NCI-H748 treated with DMSO at 0.1 percent for 48 hours (cell line): ENCODE data around the gene RAMACL.

Experiments
- DNase-seq: peaks from one replicate; lab custom pipeline; 2025; lab: John Stamatoyannopoulos, UW

The RAMACL gene

DNA sequence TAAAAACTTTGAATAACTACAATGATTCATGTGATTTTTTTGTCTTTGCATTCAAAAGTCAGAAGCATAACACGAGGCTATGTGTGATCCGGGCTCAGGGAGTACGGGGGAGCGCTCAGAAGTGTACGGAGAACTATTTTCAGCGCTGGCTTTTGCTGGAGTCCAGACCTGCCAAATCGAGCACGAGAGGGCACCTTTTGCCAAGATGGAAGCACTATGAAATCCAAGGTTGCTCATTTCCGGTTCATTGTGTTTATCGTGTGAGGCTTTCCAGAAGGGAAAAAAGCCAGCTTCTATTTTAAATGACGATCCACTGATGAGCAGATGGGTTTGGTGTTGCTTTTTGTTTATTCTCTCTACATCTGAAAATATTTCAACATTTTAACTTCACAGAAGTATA, 11.3 kb downstream of the RAMACL start:
- DNase-seq, result no peak

DNA sequence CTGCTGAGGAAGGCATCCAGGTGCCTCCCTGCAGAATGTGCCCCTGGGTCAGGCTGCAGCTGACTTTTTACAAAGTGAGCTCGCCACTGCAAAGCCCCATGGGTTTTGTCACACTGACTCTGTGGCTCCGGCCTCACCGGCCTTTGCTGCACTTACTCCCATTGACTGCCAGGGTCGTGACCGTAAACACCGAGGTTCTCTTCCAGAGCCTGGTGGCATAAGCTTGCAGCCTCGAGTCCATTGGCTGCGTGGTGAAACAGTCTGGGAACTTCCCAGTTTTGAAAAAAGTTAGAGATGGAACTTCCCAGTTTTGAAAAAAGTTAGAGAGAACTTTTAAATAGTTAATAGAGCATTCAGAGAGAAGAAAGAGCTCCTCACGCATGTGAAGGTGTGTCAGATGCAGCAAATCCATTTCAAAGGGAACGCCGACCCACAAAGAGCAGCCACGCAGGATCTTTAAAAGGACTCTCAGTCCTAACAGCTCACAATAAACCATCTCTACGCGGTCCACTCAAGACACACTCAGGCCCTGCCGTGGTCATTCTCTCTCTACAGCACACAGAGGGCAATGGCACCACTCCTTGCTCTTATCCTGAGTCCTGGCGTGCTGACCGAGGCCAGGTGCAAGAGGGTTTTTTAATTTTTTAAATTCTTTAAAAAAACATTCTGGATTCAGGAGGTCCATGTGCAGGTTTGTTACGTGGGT, 12.8 kb downstream of the RAMACL start:
- DNase-seq, result no peak

DNA sequence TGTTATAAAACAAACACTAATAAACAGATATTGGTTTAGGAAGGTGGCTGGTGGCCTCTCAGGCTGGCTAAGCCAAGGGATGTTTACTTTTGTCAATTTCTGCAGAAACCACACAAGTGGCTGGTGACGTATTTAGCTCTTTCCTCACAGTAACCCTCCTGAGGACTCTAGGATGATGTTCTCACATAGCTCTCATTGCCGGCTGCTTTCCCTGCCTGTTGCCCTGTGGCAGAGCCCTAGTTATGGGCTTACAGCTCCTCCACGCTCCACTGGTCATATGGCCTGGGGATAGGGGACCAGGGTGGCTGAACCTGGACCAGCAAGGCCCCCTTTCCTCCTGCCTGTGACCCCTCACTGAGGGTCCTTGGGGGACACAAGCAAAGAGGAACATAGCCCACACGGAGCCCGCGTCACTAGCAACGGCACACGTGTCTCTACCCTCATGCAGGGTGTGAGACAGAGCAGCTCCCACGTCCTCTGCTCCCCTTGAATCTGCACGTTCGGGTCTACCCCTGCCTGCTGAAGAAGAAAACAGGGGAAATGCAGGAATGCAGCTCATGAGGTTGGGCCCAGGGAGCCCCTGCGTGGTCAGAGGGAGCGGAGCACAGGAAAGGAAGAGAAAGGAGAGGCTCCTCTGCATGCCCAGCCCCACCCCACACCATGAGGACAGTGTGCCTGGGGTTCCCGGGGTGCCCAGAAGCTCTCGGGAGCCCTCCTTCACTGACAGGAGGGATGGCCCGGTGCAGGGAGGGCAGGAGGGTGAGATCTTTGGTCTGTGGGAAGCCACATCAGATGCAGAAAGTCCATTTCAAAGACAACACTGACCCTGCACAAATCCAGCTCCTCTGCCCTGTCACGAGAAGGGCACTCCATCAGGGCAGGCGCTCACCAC, 13.9 kb downstream of the RAMACL start:
- DNase-seq, result no peak

DNA sequence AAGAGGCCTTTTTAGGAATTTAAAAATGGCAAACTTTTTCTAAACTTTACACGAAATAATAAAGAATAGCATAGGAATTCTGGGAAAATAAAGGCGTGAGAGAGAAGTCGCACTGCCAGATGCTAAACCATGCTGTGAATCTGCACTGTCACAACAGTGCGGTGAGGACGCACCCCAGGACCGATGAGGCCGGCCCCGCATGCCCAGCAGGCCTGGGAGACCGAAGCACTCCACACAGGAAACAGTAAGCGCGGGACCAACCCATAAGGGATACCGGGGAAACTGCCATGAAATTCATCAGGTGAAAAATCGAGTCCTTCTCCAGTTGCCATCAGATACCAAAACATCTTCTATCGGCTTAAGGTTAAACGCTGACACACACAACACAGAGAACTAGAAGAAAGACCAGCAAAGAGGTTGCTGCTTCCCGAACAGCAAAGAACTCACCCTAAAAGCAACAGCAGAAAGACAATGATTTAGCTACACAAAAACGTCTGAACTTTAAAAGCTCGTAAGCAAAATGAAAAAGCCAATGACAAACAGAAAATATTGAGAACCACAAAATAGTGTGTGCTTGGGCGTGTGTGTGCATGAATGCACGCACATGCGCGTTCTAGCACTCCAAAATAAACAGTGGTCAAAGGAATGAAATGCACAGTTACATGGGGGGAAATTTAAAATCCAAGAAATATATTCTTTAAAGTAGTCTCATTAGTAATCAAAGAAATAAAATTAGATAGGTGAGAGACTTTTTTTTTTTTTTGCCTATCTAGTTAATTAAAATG, 15.4 kb downstream of the RAMACL start:
- no peak for DNase-seq

DNA sequence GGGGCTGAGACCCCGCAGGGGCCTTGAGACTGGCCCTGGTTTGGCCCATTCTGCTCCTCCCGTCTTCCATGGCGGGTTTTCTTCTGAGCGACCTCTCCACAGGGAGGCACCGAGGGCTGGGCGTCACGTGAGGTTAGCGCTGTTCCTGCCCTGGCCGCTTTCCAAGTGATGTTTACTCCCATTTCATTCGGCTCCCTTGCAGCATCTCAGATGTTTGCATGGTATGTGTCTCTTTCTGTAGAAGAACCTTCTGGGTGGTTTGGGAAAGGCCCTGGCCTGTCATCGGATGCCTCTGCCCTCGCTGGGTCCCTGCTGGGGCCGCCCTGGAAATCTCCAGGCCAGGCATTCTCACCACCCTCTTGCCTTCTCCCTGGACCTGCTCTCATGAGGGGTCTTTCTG, 17.3 kb downstream of the RAMACL start:
- no peak for DNase-seq

DNA sequence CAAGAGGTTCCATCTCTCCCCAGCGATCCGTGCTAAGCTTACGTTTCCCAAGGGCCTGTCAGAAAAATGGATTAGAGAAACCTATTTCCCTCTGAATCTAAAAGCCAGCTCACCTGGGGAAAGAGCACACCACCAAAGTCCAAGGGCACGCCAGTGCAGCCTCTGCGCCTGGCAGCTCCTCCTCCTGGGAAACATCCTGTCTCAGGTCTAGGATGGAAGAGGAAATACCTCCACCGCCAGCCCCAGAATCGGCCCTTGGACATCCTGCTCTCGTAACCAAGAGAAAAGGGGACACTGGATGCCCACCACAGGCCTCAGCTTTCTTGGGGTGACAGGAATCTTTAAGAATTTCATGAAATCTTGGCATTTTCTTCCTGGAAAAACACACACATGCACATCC, 18.7 kb downstream of the RAMACL start:
- no peak for DNase-seq

DNA sequence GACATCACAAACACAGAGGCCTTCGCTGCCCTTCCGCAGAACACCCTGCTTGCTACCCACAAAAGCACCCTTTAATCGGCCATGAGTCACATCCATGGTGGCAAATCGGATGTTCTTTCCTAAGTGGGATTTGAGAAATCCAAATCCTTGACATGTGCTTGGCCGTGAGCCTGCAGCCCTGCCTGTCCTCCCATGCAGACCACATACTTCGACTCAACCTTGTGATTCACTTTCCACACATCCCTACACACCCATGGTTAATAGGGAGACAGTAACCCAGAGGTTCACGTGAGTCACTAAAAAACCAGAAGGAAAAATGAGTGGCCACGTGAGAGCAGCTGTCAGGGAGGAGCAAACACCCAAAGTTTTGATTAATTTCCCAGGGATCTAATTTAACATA, 19.4 kb downstream of the RAMACL start:
- DNase-seq, result no peak

DNA sequence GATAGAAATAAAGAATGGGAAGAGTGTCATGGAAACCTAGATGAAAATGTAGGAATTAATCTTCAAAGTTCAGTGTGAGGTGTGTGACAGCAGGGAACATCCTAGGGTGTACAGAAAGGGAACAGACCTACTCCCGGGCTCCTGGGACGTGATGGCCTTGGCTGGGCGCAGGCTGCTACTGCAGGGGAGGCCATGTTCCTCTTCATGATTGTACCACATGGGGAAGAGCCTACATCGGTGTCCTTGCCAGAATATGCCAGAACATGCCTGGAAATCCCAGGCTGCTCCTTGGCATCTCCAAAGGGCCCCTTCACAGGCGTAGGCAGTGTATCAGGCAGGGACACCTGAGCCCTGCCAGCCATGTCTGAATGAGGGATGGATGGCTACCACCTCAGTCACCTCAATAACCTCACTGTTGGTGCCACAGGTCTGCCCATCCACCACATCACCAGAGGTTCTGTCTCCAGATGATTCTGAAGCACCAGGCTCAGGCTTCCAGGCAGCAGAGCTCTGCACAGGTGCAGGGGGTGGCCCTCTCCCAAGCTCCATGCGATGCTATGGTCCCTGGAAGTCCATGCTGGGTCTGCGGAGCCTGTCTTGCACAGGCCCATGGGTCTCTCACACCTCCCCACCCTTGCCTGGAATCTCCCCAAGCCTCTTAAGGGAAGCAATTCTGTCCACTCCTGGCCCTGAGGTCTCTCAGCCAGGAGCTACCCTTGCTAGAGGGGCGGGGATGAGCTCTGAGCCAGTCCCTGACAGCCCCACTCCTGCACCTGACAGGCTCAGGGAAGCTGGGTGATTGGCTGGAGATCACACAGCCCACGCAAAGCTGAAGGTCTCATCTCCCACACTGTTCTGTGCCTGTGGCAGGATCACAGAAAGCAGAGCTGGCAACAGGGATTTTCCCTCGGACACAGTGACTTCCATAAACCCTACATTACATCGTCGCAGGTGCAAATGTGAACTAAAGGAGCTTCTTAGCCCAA, 20.2 kb downstream of the RAMACL start:
- no peak for DNase-seq

DNA sequence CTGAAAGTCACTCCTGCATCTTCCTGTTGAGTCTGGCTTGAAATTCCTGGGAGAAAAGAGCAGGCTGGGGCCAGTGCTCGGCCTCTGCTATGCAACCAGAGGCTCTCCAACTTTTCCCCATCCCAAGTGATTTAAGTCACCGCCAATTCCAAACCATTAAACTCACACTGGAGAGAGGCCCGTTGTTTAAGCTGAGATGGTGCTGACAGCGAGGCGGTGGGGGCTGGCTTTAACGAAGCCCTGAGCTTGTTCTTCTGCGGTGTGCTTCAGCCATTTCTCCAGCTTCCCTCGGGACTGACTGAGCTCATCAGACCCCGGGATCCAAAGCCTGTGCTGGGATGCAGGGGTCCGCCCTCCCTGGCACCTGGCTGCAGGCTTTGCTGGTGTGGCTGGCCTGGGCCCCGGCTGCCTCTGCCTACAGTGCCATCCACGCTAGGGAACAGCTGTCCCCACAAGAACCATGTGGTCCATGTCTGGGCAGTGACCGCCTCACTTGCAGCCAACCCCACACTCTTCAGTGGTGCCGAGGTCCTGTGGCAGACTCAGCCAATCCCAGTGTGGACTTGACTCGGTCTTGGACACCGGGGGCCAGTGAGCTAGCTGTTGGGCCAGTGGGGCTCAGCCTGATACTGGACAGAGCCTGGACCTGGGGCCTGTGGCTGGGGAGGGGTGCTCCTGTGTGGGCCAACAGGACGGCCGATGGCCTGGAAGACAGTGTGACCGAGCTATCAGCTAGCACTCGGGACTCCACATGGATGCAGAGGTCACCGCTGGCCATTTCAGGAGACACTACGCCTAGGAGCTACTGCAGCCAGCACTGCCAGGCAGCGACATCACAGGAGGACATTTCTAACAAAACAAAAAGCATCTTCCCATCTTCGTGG, 21.2 kb downstream of the RAMACL start:
- DNase-seq, result no peak

DNA sequence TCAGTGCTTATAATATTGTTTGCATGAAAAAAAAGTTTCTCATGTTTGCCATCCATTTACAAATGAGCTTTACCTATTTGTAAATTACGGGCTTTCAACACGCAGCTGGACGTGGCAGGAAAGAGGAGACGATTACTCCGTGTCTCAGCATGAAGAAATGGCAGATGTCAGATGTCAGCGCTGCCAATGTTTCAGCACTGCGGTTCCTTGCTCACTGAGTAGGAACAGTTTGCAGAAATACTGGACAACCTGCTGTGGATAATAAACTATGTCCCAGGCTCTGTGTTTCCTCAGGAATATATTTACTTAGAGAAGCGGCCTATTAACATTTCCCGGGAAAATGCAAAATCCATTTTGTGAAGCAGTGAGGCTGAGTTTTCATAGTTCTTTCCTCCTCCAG, 22.7 kb downstream of the RAMACL start:
- peak; percentile 7 for DNase-seq

DNA sequence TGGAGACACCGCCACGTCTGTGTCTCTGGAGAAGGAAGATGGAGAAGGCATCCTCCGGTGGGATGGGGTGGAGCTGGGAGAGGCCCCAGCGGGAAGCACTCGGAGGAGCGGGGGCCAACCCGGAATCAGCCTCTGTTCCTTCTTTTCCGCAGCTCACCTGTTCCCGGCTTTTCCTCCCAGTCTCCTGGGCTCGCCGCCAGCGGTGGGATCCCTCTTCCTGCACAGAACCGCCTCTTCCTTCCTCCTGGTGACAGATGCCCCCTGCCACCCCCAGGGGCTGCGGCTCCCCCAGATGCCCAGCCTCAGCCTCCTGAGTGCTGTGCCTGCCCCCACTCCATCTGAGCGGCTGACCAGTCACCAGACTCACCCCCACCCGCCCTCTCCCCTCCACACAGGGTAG, 23.3 kb downstream of the RAMACL start:
- DNase-seq, result no peak

DNA sequence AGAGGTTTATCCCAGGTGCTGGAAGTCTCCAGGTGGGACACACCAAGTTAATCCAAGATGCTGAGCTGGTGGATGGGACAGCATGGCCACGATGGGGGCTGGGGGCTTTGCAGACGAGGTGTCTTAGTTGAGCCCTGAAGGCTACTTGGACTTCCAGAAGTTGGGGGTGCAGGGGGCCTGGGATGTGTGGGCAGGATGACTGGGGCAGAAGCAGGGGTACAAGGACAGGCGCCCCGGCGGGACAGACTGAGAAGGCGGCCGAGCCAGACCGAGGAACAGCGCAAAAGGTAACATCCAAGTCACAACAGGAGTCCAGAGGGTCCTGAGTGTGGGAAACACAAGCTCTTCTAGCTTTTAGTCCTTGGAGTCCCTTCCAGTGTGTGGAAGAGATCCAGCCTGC, 23.8 kb downstream of the RAMACL start:
- DNase-seq, result no peak

DNA sequence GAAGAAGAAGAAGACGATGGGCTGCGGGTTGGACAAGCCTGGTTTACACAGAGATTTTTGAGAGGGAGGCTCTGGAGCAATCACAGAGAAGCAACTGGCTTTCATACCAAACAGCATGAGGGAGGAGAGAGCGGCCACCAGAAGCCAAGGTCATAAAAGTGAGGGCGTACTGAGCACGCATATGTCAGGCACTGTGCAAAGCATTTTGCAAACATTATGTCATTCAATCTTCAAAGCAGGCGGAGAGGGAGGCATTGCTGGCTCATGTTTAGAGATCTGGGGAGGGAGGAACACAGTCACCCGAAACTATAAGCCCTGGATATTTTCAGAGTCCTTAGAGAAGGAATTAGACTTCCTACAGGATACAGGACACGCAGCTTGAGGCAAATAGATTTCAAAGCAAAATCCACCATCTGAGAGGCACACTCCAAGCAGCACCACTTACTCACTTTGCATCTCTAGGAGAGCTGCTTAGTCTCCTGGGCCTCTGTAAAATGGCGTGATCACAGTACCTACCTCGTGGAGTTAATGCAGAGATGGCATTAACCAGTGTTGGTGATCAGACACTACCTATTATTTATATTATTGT, 24.6 kb downstream of the RAMACL start:
- no peak for DNase-seq

DNA sequence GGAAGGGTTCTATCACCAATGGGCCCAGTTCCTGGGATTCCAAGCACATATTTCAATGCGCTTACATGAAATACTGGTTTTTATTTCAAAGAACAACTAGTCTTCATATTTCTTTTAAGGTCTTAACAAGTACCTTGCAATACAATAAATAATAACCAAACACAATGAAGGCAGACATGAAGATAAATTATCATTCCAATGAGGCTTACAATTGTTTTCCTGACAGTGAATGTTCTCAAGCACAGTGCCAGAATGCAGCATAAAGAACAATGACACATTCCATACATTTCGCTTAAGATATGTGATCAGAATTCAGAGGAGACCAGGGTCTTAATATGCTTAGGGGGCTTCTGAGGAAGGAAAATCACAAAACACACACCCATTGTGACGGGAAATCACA, 26.3 kb downstream of the RAMACL start:
- DNase-seq, result no peak

DNA sequence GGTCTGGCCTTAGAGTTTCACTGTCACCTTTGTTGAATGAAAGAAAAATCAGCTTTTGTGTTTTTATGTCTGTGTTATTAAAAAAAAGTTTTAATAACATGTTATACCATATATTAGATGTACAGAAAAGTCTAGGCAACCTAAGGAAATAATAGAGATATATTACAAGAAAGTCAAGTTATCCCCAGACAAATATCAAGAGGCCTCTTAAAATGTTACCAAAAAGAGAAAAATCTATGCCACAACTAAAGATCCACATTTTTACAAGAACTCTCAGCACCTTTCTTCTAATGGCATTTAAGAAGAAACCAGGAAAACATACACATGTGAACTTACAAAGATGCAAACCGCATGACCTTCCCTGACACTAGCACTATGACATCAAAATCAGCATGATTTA, 26.8 kb downstream of the RAMACL start:
- DNase-seq, result no peak

DNA sequence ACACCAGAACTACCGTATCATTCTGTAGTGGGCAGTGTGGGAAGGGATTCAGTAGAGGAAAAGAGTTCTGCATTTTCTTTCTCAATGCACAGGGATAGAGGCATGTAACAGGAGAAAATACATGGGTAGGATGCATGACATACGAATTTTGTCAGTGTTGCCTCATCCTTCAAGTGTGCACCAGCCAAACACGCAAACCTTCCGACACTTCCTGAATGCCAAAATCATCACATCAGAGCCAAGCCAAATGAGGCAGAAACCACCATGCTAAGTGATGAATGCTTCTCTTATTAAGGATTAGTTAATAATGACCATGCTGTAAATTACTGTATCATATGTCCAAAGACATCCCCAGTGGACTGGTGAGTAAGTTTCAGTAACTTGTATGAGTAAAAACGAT, 27.3 kb downstream of the RAMACL start:
- DNase-seq, result no peak

DNA sequence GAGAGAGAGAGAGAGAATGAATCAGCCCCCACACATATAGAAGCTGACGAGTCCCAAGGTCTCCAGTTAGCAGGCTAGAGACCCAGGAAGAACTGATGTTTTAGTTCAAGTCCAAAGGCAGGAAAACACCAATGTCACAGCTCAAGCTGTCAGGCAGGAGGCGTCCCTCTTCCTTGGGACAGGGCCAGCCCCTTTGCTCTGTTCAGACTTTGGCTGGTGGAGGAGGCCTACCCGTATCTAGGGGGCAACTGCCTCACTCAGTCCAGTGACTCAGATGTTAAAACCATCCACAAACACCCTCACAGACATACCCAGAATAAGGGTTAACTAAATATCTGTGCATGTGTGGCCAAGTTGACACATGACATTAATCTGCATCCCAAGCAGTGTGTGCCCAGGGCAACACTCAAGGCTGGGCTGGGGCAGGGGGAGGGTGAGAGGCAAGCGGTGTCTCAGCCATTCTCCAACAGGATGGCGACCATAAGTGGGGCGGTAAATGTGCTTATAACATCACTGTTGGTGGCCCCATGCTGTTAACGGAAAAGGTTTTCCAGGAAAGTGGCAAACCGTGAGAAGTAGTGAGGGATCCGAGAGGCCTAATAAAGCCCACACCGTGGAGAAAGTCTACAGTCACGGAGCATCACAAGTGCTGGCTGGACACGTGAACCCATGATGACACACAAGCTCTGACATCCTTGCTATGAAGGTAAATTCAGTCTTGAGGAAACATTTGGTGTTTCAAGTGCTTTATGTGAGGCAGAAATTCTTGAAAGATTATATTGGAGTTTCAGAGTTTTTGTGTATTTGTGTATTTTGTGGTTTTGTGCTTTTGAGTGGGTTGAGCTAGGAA, 28.1 kb downstream of the RAMACL start:
- no peak for DNase-seq

DNA sequence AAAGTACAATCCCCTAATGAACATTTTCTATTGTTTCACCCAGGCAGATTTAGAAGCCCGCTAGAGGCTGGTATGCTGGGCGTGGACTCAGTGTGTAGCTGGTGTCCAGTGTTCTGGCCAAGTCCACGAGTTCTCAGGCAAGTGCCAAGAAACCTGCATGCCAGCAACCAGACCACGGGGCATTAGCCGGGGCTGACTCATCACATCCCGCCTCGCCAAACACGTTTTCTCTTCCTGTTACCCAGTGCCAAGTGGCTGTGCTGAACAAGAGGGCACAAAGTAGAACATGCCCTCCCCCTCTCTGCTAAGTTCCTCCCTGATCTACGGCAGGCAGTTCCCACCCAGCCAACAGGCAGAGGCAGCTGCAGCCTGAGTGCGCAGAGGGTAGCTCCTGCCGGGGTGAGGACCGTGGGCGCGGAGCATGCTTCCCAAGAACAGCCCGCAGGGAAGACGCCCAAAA, 29.6 kb downstream of the RAMACL start:
- DNase-seq, result no peak

DNA sequence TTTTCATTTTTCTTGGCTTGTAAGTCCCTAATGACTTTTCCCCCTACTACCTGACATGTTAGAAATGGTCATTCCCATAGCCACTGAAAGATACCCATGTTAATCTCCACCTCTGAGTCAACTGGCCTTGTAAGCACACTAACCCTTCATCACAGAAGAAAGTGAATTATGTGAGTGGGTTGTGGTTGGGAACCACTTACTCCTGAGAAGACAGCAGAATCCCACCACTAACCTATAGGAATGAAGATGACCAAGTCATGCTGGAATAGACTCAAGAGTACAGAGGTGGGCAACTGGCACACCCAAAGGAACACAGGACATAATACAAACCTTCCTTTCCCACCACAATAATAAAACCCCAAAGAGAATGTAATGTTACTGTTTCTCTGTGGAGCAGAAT, 30.1 kb downstream of the RAMACL start:
- no peak for DNase-seq
